Hippocampal formation (tissue), 2 donors: ENCODE measurements around the gene ANKRD13C.
A peak's percentile ranks its signal among the peaks of the same experiment; 100 is the strongest.
"Not testable (repeated sequence)": the region's sequence is repeated elsewhere in the genome, so short reads cannot be mapped to it uniquely, and the experiment has no call there.

Experiments
- DNase-seq, 2 donors: peaks; one replicate each; lab custom pipeline; 2025; lab: John Stamatoyannopoulos, UW

The ANKRD13C gene, protein sequence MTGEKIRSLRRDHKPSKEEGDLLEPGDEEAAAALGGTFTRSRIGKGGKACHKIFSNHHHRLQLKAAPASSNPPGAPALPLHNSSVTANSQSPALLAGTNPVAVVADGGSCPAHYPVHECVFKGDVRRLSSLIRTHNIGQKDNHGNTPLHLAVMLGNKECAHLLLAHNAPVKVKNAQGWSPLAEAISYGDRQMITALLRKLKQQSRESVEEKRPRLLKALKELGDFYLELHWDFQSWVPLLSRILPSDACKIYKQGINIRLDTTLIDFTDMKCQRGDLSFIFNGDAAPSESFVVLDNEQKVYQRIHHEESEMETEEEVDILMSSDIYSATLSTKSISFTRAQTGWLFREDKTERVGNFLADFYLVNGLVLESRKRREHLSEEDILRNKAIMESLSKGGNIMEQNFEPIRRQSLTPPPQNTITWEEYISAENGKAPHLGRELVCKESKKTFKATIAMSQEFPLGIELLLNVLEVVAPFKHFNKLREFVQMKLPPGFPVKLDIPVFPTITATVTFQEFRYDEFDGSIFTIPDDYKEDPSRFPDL

DNA sequence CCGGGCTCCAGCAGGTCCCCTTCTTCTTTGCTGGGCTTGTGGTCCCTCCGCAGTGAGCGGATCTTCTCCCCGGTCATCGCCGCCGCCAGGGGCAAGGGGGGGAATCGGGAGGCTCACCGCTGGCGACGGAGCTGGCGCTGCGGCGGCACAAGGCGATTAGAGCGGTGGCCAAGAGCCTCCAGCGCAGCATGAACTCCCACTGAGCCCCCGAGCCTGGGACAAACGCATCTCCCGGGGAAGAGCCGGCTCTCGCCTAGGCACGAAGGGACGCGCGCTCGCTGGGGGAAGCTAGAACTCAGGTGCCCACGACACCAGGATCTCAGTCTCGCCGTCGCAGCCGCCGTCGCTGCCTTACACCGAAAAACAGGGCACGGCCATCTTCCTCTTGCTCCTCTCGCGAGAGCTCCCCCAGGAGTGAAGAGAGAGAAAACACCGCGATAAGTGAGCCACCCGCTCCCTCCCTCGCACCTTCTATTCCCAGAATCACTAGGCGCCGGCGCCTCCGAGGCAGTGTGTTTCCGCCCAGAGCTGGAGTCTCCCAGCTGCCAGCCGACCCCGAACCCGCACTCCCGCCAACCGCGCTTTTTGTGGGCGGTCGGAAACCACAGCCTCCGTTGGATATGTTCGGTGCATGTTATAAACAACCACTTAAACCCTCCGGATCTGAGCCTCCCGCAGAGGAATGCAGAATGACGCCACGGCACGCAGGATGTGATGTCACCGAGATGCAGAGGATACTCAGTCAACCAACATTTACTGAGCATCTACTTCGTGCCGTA is at the start of gene ANKRD13C:
TSS of gene ANKRD13C (minus strand) at position 391 of the 779 bp plus-strand sequence. CDS start at position 77, 314 bp downstream.
- peak; percentile 86 to 95 for DNase-seq

DNA sequence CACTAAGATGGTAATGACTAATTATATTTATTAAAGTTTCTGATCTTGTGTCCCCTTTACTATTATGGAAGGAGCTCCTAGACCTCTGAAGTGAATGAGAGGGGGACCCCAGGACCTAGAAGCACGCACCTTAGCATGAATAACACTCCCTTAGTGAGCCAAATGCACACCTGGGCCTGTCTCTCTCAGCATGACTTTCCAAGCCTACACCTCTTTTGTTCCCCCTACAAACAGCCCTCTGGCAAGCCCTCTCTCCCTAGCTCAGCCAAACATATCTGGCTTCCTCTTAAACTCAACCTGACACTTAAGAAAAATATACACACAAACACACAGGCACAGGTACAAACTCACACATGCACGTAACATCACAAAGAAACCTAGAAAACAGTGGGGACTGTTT is 49.2 kb upstream of the ANKRD13C start:
- DNase-seq: no peak

DNA sequence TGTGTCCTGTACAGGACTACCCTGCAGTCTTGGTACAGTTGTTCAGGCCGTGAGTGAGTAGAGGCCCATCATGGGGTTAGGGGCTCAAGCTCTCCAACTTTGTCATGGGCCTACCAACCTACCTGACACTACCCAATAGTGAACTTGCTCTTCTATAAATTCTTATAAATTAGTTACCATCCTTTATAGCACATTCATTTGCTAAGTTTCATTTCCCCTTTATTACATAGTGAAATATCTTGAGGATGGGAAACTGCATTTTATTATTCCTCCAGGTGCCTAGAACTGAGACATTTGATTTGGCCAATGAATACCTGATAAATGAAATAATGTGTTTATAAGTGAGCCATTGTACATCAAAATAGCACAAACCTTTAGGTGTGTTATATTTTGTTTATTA is 47.5 kb upstream of the ANKRD13C start:
- no peak for DNase-seq

DNA sequence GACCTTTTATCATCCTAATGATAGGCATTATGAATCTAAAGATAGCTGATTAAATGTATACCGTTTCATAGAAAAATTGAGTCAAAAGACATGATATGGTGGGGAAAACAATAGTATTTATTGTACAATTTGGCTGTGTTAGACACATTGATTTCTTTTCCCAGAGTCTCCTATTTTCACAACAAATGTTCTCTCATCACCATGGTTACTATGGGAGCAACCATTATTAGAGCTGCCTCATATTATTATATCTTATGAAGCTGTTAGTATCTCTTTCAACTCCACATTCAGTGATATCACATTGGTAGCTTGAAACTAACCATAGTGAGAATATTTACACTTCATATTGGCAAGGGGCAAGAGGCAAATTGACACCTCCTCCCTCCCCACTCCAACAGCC is 45.8 kb upstream of the ANKRD13C start:
- no peak for DNase-seq

DNA sequence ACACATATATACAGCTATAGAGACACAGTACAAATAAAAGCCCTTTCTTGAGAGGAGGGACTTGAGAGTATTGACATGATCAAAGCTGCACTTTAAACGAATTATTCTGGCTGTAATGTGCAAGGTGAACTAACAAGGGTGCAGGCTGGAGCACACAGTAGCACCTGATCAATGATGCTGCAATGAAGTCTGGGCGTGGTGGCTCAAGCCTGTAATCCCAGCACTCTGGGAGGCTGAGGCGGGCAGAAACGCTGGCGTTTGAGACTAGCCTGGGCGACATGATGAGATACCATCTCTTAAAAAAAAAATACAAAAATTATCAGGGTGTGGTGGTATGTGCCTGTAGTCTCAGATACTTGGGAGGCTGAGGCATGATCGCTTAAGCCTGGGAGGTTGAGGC is 42.5 kb upstream of the ANKRD13C start:
- DNase-seq: no peak

DNA sequence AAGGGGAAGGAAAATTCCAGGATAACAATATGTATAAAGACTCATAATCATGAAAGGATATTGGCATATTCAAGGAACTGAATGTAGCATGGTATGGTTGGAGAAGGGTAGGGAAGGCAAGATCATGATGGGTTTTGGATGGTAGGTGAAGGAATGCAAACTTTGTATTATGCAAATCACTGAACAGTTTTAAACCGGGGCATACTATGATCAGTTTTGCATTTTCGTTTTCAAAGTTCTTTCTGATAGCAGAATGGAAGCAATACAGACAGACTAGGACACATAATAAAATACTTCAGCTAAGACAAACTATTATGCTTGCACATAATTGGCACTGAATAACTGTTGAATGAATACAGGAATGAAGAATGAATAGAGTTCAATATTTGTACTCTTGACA is 42.1 kb upstream of the ANKRD13C start:
- no peak for DNase-seq

DNA sequence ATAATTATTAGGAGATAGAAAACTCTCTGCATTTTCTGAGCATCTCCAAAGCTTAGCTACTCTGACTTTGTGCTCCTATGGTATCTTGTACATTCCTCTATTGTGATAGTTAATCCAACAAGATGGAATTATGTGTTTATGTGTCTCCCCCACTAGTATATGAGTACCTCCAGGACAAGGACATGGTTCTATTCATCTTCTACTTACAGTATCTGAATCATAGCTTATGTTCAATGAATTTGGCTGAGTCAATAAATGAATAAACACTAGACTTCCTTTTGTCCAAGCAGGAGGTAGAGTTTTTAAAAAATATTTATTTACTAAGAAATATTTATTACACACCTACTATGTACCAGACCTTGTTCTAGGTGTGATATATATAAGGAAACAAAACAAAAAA is 38.1 kb upstream of the ANKRD13C start:
- no peak for DNase-seq

DNA sequence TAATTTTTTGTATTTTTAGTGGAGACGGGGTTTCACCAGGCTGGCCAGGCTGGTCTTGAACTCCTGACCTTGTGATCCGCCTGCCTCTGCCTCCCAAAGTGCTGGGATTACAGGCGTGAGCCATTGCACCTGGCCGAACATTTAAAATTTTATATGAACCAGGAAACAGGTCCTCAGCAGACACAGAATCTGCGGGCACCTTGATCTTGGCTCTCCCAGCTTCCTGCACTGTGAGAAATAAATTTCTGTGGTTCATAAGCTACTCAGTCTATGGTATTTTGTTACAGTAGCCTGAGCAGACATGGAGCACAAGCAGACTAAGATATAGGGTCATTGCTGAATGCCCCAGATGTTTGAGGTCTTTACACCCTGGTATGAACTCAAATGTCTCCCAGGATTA is 33.0 kb upstream of the ANKRD13C start:
- DNase-seq: no peak

DNA sequence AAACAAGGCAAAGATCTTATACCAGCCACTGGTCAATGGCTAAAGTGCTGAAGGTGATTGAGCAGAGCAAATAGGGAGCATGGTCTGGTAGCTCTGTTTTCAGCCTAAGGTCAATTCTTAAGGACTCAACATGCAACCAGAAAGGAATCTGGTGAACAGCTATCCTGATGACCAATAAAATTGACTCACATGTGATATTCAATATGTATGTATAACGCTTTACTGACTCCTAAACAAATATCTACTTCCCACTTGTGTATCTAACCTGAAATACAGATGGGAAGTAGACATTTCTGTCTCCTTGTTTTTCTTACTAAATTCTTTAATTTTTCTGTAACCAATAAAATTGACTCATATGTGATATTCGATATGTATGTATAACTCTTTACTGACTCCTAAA is 31.6 kb upstream of the ANKRD13C start:
- no peak for DNase-seq

DNA sequence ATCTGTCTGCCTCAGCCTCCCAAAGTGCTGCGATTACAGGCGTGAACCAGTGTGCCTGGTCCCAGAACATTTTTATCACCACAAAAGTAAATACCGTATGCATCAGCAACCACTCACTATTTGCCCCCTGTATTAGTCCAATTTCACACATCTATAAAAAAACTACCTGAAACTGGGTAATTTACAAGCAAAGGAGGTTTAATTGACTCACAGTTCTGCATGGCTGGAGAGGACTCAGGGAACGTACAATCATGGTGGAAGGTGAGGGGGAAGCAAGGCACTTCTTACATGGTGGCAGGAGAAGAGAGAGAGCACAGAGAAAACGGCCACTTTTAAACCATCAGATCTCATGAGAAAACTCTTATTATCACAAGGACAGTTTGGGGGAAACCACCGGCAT is 31.0 kb upstream of the ANKRD13C start:
- no peak for DNase-seq

DNA sequence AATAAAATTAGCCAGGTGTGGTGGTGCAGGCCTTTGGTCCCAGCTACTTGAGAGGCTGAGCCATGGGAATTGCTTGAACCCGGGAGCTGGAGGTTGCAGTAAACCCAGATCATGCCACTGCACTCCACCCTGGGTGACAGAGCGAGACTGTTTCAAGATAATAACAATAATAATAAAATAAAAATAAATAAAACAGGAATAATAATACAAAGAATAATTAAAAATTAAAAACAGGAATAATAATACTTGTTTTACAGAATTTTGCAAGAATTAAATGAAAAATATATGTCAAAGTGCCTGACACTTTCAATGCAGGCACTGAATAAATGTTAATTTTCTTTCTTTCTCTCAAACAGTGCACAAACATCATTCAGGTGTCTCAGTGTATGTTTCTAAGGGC is 30.0 kb upstream of the ANKRD13C start:
- no peak for DNase-seq

DNA sequence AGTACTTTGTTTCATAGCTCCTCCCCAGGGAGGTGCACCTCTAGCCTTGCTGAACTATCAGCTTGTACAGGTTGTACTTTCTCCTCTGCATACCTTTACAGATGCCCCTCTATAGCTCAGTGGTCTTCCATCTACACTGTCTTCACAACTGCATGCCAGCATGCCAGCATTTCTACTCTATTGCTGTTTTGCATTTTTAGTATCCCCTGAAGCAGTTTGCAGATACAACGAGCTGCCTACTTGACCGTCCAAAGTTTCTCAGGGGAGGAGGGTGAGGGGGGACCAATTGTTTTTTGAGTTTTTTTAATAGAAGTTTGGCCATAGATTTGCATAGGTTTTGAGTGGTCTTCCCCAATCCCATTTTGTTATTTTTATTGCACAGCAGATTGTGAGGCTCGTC is 29.0 kb upstream of the ANKRD13C start:
- DNase-seq: no peak

DNA sequence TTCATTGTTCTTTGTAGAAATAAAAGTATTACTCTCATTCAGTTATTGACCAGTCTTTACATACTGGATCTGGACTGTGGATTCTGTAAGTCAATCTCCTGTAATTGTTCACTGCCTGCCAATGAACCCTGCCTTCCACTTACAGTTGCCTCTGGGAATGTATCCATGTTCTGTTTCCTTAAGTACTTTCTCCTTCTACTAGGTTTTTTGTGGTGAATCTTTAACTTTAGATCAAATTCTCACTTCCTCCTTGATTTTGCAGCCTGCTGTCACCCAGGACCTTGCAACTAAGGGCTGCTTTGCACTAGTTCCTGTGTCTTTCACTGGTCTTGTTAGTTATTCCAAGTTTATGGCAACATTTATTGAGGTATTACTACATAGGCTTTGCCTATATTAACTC is 28.2 kb upstream of the ANKRD13C start:
- no peak for DNase-seq

DNA sequence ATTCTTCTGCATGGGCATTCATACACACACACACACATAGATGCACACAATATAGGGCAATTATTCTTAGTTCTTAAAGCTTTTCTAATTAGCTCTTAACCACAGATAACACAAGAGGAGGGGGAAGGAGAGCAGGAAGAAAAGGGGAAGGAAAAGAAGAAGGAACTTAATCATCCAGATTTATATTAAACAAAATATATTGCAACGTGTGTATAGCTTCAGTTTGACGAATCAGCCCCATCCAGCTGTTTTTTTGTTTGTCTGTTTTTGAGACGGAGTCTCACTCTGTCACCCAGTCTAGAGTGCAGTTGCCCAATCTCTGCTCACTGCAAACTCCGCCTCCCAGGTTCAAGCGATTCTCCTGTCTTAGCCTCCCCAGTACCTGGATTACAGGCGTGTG is 21.7 kb upstream of the ANKRD13C start:
- DNase-seq: no peak

DNA sequence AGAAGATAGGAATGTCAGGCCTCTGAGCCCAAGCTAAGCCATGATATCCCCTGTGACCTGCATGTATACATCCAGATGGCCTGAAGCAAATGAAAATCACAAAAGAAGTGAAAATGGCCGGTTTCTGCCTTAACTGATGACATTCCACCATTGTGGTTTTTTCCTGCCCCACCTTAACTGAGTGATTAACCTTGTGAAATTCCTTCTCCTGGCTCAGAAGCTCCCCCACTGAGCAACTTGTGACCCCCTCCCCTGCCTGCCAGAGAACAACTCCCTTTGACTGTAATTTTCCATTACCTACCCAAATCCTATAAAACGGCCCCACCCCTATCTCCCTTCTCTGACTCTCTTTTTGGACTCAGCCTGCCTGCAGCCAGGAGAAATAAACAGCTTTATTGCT is 19.1 kb upstream of the ANKRD13C start:
- not testable (repeated sequence) for DNase-seq

DNA sequence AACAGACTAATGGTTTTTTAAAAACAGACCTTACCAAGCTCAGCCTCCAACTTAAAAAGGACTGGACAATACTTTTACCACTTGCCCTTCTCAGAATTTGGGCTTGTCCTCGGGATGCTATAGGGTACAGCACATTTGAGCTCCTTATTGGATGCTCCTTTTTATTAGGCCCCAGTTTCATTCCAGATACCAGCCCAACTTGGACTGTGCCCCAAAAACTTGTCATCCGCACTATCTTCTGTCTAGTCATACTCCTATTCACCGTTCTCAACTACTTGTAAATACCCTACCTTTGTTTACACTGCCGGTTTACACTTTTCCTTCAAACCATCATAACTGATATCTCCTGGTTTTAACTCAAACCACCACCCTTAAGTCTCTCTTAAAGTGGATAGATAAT is 17.9 kb upstream of the ANKRD13C start:
- no peak for DNase-seq

DNA sequence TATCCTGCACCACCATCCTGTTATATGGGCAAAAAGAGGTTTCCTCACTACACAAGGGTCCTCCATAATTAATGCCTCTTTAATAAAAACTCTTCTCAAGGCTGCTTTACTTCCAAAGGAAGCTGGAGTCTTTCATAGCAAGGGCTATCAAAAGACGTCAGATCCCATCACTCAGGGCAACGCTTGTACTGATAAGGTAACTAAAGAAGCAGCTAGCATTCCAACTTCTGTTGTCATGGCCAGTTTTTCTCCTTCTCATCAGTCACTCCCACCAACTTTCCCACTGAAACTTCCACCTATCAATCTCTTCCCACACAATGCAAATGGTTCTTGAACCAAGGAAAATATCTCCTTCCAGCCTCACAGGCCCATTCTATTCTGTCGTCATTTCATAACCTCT is 17.1 kb upstream of the ANKRD13C start:
- not testable (repeated sequence) for DNase-seq

DNA sequence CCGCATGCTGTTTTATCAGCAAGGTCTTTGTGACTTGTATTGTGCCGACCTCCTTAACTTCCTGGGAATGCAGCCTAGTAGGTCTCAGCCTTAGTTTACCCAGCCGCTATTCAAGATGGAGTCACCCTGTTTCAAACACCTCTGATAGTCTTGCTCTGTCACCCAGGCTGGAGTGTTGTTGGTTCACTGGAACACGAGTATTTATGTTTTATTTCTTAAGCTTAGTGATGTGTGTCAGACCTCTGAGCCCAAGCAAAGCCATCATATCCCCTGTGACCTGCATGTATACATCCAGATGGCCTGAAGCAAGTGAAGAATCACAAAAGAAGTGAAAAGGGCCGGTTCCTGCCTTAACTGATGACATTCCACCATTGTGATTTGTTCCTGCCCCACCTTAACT is 12.9 kb upstream of the ANKRD13C start:
- not testable (repeated sequence) for DNase-seq

DNA sequence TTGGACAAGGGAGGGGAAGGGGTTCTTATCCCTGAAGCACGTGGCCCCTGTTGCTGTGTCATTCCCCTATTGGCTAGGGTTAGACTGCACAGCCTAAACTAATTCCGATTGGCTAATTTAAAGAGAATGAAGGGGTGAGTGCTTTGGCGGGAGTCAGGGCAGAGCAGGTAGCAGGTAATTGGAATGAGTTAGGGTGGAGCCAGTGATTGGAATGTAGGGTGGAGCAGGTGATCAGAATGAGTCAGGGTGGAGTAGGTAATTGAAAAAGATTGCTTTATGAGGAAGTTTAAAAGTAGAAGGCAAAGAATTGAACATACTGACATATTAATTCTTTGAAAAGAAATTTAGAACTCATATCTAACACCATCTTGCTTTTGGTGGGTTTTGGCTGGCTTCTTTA is 12.5 kb upstream of the ANKRD13C start:
- not testable (repeated sequence) for DNase-seq

DNA sequence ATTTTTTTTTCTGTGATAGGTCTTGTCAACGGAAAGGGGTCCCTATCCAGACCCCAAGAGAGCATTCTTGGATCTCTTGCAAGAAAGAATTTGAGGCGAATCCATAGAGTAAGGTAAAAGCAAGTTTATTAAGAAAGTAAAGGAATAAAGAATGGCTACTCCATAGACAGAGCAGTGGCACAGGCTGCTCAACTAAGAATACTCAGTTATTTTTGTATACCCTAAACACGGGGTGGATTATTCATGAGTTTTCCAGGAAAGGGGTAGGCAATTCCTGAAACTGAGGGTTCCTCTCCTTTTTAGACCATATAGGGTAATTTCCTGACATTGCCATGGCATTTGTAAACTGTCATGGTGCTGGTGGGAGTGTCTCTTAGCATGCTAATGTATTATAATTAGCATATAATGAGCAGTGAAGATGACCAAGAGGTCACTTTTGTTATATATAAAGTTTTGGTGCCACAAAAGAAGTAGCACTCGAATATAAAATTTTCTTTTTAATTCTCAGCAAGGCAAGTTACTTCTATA is 12.0 kb upstream of the ANKRD13C start:
- not testable (repeated sequence) for DNase-seq

DNA sequence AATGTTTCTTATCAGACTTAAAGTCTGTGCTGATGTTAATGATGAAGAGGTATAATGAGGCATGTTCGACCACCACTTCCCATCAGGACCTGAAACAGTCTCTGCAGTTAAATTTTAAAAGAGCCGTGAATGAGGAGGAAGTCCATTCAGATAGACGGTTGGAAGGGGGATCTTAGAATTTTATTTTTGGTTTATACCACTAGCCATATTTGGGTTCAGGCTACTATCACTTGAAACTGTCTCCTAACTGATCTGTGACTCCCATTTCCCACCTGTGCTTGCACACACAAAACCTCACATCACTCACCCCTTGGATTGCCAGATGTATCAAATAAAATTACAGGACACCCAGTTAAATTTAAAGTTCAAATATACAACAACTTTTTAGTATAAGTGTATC is 9.9 kb upstream of the ANKRD13C start:
- DNase-seq: no peak

DNA sequence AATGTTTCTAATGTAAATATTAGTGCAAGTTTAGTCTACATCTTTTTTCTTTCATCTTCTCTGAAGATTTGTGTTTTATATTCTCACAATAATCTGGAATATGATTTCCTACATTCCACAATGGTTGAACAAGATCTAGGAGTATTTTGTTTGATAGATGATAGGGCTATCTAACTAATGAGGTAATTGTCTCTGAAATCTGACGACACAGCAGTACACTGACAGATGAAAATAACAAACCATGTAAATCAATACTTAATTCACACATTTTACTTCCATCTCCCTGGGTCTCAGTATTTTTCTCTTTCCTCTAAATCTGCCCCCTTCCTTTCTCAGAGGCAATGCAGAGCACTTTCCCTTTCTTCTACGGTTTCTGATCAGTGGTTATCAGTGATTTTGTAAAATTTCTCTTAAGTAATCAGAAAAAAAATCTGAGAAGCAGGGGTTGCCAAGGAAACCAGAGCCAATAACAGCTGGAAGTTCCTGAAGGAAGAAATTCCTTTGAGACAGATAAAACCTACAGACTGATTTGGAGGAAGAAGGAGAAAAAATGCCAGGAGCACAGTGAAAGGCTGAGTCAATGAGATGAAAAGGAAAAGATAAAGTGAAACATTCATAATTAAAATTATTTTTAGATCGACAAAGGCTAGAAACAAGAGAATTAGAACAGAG is 7.3 kb upstream of the ANKRD13C start:
- DNase-seq: no peak
